SH-SY5Y (cell line): ENCODE results near the gene PGAP2.

Source experiments
- GATA2 ChIP-seq: IDR thresholded peaks from 2 replicates; pipeline ENCODE4 v1.6.1; 2011; ENCODE audit warnings: mild to moderate bottlenecking, low read depth, low read length
- GATA3 ChIP-seq: IDR thresholded peaks from 2 replicates; pipeline ENCODE4 v1.6.1; 2011; ENCODE audit warnings: low read depth, mild to moderate bottlenecking, low read length, moderate library complexity

DNA sequence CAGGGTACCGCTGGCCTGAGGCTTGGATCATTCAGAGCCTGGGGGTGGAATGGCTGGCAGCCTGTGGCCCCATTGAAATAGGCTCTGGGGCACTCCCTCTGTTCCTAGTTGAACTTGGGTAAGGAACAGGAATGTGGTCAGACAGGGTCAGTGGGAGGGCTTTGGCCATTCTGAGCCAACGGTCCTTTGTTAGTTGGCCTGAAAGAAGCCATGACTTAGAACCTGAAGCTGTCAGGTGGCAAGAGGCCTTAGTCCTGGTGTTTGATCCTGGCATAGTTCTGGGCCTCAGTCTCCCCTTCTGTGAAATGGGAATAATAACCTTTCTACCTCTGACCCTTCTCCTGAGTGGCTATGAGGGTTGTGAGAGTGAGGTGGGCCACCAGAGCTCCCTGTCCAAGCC, 8.3 kb downstream of the PGAP2 start:
- no peak for TF ChIP-seq GATA2
- no peak for TF ChIP-seq GATA3
